HG02642 (cell line): ENCODE results near the gene ZCCHC7.
"Not testable (repeated sequence)": the region's sequence is repeated elsewhere in the genome, so short reads cannot be mapped to it uniquely, and the experiment has no call there.

Source experiments
- ATAC-seq: cut with Tn5 transposase; IDR thresholded peaks from one replicate; pipeline ENCODE4 v1.9.1; 2021; ENCODE audit warnings: mild to moderate bottlenecking; ENCODE audit not compliant: unreplicated experiment, poor library complexity

The ZCCHC7 gene

DNA sequence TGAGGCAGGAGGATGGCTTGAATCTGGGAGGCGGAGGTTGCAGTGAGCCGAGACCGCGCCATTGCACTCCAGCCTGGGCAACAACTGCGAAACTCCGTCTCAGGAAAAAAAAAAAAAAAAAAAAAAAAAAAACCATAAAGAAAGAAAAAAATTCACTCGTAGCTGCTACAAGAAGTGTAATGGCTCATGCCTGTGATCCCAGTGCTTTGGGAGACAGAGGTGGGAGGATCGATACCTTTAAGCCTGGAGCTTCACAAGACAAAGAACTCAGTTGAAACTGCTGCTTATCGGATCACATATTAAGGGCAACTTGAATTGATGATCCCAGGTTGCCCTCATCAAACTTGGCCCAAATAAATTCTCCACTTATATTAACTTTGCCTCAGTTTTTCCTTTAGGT, 1.0 kb upstream of the ZCCHC7 start:
- no peak for ATAC-seq

DNA sequence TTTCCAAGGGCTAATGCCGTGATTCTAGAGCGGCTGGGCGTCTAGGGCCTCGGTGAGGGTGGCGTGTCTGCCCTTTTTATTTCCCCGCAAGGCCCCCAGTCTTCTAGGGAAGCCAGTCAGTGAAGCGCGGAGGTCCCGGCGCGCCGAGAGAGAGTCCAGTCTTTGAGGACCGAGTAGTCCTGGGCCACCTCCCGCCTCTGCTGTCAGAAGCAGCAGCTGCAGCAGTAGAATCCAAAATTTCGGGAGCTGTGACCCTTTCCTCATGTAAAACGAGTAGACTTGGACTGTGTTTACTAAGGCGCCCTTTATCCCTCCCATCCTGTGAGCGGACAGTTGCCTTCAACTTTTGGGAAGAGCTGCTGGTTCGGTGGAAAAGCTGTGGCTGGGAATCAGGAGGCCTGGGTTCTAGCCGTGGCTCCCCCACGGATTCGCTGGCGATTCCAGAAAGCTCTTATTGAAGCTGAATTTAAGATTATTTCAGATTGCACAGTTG, 515 bp downstream of the ZCCHC7 start:
- peak; percentile 27 for ATAC-seq

DNA sequence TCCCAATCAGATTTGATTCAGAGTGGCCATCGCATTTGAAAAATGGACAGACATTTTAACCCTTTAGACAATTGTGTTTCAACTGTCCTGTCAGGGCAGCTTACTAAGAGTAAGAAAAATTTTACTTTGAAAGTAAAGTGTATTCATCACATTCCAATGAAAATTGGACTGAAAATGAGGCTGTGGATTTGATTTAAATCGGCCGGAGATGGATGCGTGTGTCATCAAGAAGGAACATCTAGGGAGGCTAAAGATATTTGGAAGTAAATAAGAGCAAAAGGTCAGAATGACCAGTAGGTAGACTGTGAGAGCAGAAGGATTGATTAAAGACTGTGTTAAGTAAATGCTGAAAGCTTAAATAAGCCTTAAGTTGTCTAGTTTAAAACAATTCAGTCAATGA, 1.5 kb downstream of the ZCCHC7 start:
- ATAC-seq: no peak

DNA sequence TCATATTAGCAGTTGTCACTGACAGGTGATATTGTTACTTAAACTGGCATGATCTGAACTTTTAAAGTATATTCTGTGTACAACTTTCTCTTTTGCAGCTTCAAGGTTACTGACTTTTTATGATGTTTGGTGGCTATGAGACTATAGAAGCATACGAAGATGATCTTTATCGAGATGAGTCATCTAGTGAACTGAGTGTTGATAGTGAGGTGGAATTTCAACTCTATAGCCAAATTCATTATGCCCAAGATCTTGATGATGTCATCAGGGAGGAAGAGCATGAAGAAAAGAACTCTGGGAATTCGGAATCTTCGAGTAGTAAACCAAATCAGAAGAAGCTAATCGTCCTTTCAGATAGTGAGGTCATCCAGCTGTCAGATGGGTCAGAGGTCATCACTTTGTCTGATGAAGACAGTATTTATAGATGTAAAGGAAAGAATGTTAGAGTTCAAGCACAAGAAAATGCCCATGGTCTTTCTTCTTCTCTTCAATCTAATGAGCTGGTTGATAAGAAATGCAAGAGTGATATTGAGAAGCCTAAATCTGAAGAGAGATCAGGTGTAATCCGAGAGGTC, 5.9 kb downstream of the ZCCHC7 start:
- ATAC-seq: no peak

DNA sequence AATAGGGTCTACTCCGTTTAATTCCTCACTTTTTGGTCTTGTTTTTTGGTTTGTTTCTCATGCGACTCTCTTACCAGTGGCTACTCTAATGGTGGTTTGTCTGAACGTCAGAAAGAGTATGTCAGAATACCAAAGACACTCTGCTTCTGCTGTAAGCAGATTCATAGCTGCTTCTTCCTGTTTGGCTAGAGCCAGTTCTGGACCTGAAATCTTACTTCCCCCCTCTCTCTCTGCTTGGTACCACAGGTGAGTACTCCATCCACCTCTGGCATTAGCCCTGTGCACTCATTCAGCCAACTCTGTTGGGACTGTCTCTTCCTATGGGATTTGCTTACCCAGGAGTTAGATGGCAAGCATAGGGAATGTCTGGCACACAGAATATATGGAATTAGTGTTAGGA, 6.6 kb downstream of the ZCCHC7 start:
- no peak for ATAC-seq

DNA sequence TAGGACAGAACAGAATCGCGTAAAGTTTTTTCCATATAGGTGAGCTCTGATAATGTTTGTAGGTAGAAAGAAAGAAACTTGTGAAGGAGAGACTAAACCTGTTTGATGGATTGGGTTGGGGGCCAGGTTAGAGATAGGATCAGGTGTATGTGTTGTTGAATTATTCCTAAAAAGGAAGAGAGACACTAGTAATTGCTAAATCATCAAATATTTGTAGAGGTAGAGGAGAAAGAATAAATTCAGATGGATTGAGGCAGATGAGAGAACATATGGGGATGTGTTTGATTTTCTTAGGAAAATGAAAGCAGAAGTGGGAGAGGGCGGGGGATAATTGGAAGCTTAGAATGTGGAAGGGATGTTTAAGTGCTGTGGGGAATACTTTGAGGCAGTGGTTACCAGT, 7.7 kb downstream of the ZCCHC7 start:
- no peak for ATAC-seq

DNA sequence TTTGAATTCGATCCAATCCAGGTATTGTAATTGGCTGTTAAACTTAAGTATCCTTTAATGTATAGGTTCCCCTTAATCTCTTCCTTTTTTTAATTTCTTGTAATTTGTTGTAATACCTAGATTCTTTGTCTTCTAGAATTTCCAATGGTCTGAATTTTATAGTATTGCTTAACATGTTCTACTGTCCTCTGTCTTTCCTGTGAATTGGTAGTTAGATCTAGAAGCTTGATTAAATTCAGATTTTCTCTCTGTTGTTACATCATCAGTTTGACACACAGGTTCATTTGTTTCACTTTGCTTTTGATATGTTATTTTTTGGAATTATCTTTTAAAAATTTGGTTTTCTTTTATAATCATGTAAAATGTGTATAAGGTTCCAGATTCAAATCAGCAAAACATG, 13.8 kb downstream of the ZCCHC7 start:
- ATAC-seq: no peak

DNA sequence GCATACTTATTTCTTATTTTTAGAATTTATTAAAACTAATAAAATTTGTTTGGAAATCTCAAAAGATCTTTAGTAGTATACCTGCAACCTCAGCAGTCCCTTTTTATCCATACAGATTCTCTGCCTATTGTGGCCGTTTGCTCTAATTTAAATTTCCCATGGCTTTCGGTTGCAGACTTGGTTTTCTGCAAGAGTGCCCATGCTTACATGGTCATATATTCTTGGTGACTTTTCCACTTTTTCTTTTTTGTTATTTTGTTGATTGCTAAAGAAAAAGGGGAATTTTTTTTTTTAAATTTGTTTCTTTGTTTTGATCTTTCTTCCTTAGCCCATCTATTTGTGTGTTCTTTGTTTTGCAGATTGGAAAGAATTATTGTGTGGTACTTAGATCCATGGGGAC, 20.6 kb downstream of the ZCCHC7 start:
- no peak for ATAC-seq

DNA sequence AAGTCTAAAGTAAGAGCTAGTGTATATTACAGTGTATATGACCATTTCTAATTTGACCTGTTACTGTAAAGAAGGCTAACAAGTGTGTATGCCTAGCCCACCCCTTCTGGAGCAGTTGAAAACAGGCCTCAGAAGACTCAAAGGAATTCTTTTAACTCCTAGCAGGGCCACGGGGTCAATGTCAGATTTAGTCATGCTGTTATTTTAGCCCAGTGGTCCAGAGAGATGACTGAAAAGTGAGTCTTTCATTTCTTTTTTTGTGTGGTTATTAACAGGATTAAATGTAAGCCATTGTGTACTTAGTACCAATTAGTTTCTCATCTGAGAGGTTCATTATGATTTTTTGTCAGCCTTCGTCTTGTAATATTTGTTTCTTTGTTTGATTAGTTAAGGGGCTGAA, 24.4 kb downstream of the ZCCHC7 start:
- ATAC-seq: no peak

DNA sequence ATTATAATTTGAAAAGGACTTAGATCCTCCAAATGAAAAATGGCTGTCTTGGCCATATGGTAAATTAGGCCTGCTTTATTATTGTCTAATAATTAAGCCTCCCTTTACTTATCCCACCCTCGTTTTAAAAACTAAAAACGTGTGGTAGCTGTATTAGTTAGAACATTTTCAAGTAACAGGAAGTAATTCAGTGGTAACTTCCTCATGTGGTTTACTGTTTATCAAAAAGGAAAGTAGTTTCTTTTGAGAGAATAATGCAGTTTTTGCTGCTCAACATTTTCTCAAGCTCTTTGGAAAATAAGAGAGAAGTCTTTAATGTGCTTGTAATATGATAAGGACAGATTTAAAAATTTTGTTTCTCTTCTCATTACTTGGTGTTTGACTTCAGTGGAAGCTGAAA, 26.0 kb downstream of the ZCCHC7 start:
- peak; percentile 58 for ATAC-seq

DNA sequence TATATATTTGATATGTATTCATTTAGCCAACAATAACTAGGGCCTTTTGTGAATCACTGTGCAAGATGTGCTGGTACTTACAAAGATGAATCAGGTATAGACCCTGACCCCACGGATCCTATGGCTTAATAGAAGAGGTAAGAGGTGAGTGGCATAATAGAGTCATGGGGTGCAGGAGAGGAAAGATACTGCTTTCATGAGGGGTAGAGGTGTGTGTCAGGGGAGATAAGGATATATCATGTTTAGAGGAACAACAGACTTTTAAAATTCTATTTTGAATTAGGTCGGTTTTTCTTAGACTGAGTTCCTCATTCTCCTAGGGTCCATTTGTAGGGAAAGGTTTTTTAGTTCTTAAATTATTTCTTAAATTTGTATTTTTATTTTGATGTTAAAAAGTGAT, 27.8 kb downstream of the ZCCHC7 start:
- ATAC-seq: no peak

DNA sequence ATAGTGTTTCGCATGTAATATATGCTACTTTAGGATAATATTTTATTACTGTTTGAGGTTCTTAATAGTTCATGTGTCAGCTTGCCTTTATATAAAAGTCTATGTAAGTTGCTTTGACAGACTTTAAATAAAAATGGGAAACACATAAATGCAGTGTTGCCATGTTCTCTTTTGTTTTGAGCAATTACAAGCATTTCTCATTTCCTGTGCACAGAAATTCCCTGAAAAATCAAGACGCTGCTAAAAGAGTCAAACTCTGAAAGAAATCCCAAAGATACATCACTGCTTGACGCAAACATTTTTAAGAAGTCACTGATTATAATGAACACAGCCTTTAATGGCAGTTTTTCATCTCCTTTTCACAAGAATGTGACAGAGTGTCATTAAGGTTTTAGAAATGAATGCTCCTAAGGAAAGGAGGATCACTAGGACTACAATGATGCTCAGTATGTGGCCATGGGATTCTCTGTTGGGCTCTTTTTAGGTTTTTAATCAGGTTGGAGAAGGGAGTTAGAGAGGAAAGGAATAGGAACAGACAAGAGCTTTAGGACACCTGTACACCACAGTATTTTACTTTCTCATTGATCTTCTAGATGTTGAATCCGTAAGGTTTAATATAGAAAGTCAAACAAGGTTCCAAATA, 29.4 kb downstream of the ZCCHC7 start:
- no peak for ATAC-seq

DNA sequence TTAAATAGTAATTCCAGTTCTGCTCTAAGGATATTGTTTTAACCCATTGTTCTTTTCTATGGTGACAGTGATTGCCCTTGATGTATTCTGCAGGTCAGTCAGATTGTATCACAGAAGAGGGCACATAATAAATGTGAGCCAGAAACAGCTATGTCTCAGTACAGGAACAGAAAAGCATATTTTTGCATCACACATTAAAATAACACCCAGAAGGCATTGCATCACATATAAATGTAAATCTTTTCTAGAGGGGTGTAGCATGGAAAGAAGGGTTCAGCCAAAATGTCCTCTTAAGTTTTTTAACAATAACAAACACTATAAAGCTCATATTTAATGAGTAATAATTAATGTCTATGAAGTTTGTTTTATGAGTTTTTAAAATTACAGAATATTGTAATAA, 30.0 kb downstream of the ZCCHC7 start:
- no peak for ATAC-seq

DNA sequence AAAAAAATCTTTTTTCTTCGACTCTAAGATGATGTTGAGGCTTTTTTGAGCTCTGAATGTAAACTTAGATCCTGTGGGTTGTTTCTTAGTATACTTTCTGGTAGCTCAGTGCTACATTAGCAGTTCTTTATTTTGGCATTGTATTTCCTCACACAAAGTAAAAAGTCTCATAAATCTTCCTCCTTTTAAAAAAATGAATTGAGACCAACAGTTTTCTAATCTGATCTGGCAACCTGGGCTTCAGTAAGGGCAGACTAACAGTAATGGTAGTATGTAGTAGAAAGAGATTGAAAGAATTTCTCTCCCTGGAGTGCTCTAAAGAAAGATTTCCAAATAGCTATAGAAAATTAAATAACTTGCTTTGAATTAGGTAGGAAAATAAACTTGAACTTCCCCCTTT, 31.4 kb downstream of the ZCCHC7 start:
- no peak for ATAC-seq

DNA sequence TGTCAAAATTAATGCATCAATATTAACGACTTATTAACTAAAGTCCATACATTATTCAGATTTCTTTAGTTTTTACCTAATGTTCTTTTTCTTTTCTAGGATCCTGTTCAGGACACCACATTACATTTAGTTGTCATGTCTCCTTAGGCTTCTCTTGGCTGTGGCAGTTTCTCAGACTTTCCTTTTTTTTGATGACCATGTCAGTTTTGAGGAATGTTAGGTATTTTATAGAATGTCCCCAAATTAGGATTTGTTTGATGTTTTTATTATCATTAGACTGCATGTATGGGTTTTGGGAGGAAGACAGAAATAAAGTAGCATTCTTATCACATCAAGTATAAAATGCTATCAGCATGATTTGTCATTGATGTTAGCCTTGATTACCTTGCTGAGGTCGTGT, 32.0 kb downstream of the ZCCHC7 start:
- no peak for ATAC-seq

DNA sequence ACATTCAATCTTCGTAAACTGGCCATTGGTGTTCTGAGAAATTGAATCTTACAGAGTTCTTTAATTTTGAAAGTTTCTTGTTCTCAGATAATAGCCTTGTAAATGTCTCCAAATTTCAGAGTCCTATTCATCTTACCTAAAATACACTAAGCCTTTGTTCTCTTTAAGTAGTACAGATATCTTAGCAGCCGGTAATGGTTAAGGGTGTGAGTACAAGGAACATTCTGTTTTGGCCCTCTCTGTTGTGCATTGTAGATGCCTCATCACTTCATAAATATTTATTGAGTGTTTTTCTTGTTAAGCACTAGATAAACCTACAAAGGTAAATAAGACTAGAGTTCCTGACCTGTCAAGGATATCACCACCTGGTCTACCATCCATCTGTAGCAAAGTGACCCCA, 35.2 kb downstream of the ZCCHC7 start:
- no peak for ATAC-seq

DNA sequence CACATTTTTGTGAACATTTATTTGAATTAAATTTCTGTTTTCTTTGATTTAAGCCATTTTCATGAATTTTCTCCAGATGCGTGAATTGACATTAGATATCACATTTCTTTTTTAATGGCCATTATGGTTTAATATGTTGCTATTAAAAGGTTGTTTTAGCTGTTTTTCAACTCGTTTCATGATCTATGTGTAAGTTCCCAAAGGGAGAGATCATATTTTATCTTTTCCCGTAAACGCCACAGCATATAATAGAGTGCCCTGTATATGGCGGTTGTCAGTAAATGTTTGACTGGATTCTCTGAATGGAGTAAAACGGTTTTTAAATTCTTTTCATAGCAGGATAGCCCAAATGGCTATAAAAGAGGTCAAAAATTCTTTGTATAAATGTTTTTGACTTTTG, 35.8 kb downstream of the ZCCHC7 start:
- no peak for ATAC-seq

DNA sequence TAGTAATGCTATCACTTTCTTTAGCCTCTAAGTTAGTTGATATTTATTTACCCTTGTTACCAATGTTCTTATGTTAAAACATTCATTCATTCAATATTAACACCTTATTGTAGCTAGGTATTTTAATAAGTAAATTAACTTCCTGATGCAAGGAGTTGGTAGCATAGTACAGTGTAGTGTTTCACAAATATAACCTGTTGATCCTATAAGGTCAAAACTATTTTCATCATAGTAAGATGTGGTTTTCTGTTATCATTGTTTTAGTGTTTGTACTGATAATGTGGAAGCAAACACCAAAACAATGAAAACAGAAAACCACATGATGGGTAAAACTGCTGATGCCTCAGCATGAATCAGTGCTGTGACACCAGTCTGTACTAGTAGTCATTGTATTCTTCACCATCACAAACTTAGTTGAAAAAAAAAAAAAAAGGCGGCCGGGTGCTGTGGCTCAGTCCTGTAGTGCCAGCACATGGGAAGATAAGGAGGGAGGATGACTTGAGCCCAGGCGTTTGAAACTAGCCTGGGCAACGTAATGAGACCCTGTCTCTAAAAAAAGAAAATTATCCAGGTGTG, 36.5 kb downstream of the ZCCHC7 start:
- ATAC-seq: no peak

DNA sequence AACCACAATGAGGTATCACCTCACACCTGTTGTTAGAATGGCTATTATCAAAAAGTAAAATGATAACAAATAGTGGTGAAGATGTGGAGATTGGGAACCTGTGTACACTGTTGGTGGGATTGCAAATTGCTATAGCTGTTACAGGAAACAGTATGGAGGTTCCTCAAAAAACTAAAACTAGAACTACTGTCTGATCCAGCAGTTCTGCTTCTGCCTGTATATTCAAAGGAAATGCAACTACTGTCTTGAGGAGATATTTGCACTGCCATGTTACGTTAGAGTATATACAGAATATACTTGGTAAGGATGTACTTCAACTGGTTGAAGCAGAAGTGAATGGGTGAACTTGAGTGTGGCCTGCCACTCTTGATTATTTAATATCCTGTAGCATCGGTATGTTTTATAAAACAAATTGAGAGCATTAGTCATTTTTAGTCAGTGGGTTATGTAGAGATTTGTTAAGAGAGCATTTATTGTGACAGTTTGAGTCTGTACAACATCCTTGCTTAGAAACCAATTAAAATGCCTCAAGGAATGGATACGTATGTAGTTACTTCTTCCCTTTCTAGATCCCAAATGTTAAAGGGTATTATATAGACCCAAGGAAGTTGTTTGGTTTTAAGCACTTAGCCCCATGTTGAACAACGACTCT, 37.5 kb downstream of the ZCCHC7 start:
- no peak for ATAC-seq

DNA sequence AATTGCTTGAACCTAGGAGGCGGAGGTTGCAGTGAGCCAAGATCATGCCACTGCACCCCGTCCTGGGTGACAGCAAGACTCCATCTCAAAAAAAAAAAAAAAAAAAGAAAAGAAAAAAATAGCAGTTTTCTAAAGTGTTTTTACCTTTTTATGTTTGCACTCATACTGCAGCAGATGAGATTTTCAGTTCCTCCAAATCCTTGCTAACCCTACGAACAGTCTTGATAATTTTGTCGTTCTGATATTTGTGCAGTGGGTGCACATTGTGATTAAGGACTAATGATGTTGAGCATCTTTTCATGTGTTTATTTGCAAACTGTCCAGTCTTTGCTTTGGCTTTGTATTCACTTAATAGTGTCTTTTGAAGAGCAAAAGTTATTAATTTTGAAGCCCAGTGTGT, 42.9 kb downstream of the ZCCHC7 start:
- no peak for ATAC-seq

DNA sequence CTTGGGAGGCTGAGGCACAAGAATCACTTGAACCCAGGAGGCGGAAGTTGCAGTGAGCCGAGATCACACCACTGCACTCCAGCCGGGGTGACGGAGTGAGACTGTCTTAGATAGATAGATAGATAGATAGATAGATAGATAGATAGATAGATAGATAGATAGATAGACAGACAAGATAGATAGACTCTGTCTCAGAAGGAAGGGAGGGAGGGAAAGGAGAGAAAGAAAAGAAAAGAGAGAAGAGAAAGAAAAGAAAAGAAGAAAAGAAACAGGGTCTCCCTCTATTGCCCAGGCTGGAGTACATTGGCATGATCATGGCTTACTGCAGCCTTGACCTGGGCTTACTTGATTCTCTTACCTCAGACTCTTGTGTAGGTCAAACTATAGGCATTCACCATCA, 44.0 kb downstream of the ZCCHC7 start:
- not testable (repeated sequence) for ATAC-seq

DNA sequence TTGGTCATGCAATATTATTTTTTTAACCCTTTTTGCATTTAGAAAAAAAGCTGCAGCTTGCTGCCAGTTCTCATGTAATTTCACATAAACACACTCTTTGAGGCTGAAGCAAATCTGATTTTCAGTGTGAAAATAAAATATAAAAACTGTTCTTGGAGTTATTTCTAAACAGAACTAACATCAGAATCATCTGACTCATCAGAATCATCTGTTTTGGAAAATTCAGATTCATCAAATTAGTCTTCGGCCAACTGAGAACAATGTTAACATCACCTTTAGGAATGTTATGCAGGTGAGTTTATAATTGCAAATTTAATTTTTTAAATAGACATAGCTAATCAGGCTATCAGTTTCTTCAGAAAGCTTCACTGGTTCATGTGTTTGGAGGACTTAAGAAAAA, 45.3 kb downstream of the ZCCHC7 start:
- ATAC-seq: no peak
